Tibial nerve (tissue), 4 donors: ENCODE data around the gene TRAPPC2L. TPM values are rescaled to one million over a fixed set of nuclear protein-coding genes. Genes with fewer than 3 reads are reported as not detected.

Experiments used
- DNase-seq, 2 donors: peaks; one replicate each; pipeline ENCODE4 v3.0.0-alpha.2; 2019; ENCODE audit warnings: low spot score in 2 of 2
- H3K27ac ChIP-seq, 4 donors: fragments of 200-600 bp; sonication (generic) in 3 of 4; one replicate each; pipeline ENCODE4 v1.5.1; 2017 to 2019; ENCODE audit warnings: mild to moderate bottlenecking in 1 of 4
- H3K27me3 ChIP-seq, 2 donors: fragments of 200-600 bp; sonication (generic) in 1 of 2; one replicate each; pipeline versions ENCODE4 v1.5.1 to v1.6.0; 2017 to 2019
- H3K36me3 ChIP-seq, 3 donors: fragments of 200-600 bp; sonication (generic); one replicate each; pipeline ENCODE4 v1.5.1; 2018 to 2019
- H3K4me1 ChIP-seq, 4 donors: fragments of 200-600 bp; sonication (generic) in 3 of 4; one replicate each; pipeline ENCODE4 v1.5.1; 2017 to 2019
- H3K4me3 ChIP-seq, 4 donors: fragments of 200-600 bp; sonication (generic) in 3 of 4; one replicate each; pipeline ENCODE4 v1.5.1; 2017 to 2019; ENCODE audit warnings: mild to moderate bottlenecking in 1 of 4, moderate library complexity in 1 of 4
- H3K9me3 ChIP-seq, 4 donors: fragments of 200-600 bp; sonication (generic) in 3 of 4; one replicate each; pipeline ENCODE4 v1.5.1; 2017 to 2019
- EP300 ChIP-seq, 2 donors: sonication (generic); formaldehyde crosslinking; IDR thresholded peaks; one replicate each; pipeline ENCODE4 v1.6.1; 2017; ENCODE audit warnings: antibody characterized with exemption in 2 of 2, mild to moderate bottlenecking in 1 of 2
- POLR2A ChIP-seq, 2 donors: fragments of 450-650 bp; IDR thresholded peaks; one replicate each; pipeline ENCODE4 v1.6.1; 2017; ENCODE audit warnings: antibody characterized with exemption in 2 of 2, mild to moderate bottlenecking in 2 of 2, moderate library complexity in 2 of 2
- WGBS, 2 donors: methylation state at CpG; one replicate each; pipeline ENCODE4 v1.1.5; 2018; 5-methylcytosine and 5-hydroxymethylcytosine counted together
- total RNA-seq, 4 donors: library from RNA; depleted of rRNA; stranded (reverse); fragments of >200 nt; gene quantifications; one replicate each; pipeline ENCODE4 v1.1.0, GENCODE V29; 2016
- TF ChIP-seq, protein P1 (sequence below), 5 experiments: fragments of 200-600 bp in 3 of 5; fragments of 450-650 bp in 2 of 5; sonication (generic) in 3 of 5; IDR thresholded peaks; one replicate each; pipeline ENCODE4 v1.5.1; 2016 to 2019; ENCODE audit warnings: antibody characterized with exemption in 5 of 5, mild to moderate bottlenecking in 3 of 5, moderate library complexity in 2 of 5

Gene TRAPPC2L
- total RNA-seq, 4 donors from 2014 or later: 18.0 to 36.6 (median 22.9) TPM

DNA sequence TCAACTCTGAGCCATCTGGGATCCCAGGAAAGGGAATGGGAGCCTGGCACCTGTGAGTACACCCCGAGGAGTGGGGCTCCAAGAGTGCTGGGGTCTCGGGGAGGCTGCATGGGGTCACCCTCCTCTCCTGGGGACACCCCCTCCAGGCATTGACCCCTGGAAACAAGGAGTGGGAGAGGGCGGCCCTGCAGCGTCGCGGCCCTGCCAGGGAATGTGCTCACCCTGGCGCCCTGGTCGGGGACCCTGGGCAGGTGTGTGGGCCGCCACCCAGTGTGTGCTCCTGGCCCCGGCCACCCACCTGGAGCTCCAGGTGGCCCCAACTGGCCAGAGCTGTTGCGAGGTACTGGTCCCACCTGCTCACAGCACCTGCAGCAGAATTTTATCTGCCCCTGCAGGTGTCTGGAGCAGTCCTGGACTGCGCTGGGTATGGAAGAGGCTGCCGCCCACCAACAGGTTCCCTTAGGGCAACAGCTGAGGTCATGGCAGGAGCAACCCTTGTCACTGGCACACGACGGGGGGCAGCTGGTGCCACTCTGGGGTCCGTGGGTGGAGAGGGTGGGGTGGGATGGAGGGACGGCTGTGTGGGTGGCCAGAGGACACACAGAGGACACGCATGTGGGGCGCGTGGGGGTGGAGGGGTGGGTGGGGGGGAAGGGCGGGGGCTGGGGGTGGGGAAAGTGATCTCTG is 14.9 kb downstream of the TRAPPC2L start:
- WGBS, 2 donors: 58 to 64% methylated on average over 5 to 16 of the region's 21 CpGs

DNA sequence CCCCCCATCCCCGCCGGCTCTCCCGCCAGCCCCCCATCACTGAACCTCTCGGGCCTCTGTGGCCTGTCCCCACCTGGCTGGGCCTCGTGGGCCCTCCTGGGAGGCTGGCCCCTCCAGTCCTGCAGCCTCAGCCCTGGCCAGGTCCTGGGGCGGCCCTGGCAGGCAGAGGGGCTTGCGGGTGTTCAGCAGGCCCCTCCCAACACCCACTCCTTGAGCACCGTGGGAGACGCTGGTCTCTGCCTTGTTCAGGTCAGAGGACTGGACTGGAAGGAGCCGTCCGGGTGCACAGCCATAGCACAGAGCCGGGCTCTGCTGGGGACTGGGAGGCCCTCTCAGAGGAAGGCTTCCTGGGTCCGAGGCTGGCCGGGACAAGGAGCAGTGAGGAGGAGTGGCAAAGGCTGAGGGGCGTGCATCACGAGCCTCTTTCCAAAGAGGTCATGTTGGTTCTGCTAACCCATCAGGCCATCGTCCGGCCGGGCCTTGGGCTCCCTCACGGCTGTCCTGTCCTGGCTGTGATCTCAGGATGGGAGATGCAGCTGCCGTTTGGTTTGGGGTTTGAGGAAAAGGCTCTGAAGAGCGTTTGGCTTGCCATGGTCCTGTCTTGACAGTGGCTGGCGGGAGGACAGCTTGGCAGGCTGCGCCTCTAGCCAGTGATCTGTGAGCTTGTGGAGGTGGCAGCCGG is 15.9 kb downstream of the TRAPPC2L start:
- Histone ChIP-seq H3K36me3 (peaks cover 0 to 10% (median 0%) of the 10 kb centered on the region in 3 donors), H3K9me3 (no peaks in the 10 kb centered on the region), H3K27me3 (peaks cover 0 to 31% of the 10 kb centered on the region in 2 donors), H3K4me1 (peaks cover 0 to 11% (median 0%) of the 10 kb centered on the region in 4 donors), H3K4me3 (no peak overlapping the region), H3K27ac (no peak overlapping the region)
- TF ChIP-seq, protein P1, sequence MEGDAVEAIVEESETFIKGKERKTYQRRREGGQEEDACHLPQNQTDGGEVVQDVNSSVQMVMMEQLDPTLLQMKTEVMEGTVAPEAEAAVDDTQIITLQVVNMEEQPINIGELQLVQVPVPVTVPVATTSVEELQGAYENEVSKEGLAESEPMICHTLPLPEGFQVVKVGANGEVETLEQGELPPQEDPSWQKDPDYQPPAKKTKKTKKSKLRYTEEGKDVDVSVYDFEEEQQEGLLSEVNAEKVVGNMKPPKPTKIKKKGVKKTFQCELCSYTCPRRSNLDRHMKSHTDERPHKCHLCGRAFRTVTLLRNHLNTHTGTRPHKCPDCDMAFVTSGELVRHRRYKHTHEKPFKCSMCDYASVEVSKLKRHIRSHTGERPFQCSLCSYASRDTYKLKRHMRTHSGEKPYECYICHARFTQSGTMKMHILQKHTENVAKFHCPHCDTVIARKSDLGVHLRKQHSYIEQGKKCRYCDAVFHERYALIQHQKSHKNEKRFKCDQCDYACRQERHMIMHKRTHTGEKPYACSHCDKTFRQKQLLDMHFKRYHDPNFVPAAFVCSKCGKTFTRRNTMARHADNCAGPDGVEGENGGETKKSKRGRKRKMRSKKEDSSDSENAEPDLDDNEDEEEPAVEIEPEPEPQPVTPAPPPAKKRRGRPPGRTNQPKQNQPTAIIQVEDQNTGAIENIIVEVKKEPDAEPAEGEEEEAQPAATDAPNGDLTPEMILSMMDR (IDR thresholded peaks at IDR 0.05): no peak
- TF ChIP-seq EP300 (IDR thresholded peaks at IDR 0.05) (no peak), POLR2A (IDR thresholded peaks at IDR 0.05) (no peak)
- no peak for DNase-seq
- 58 to 68% methylated on average over 17 to 22 of the region's 25 CpGs for WGBS, 2 donors

More for the DNA sequence above, 14.9 kb downstream of the TRAPPC2L start:
- Histone ChIP-seq H3K36me3 (peaks cover 0 to 5% (median 0%) of the 10 kb centered on the region in 3 donors), H3K4me3 (no peak overlapping the region), H3K4me1 (peaks cover 0 to 11% (median 0%) of the 10 kb centered on the region in 4 donors), H3K9me3 (no peaks in the 10 kb centered on the region), H3K27me3 (peaks cover 0 to 31% of the 10 kb centered on the region in 2 donors), H3K27ac (no peak overlapping the region)
- DNase-seq: no peak
- TF ChIP-seq POLR2A (IDR thresholded peaks at IDR 0.05) (no peak), EP300 (IDR thresholded peaks at IDR 0.05) (no peak)
- TF ChIP-seq, protein P1 (IDR thresholded peaks at IDR 0.05): no peak

DNA sequence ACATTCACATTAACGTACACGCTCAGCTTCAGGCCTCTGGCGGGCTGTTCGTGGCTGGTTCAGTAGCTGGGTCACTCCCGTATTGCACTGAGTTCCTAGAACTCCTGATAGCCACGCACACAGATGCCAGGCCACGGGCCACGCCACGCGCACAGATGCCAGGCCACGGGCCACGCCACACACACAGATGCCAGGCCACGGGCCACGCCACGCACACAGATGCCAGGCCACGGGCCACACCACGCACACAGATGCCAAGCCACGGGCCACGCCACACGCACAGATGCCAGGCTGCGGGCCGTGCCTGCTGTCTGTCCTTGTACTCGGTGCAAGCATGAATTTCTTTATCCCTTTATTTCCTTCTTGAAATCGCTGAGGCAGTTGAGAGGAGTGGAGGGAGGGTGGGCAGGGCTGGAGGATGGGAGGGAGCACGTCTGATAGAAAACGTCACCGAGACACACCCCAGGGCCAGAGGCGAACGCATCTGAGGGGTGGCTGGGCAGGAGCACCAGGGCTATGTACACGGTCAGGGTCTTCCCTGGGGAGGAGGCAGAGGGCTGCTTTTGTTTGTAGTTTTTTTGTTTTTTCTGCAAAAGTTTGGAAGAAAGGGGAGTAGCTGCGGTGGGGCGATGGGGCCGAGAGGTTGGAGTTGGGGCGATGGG is 18.1 kb downstream of the TRAPPC2L start:
- Histone ChIP-seq H3K36me3 (peaks cover 0 to 24% (median 0%) of the 10 kb centered on the region in 3 donors), H3K9me3 (no peaks in the 10 kb centered on the region), H3K27me3 (peaks cover 0 to 20% of the 10 kb centered on the region in 2 donors), H3K4me1 (peaks cover 0 to 17% (median 0%) of the 10 kb centered on the region in 4 donors), H3K27ac (no peak overlapping the region), H3K4me3 (no peak overlapping the region)
- no peak for DNase-seq
- TF ChIP-seq, protein P1 (IDR thresholded peaks at IDR 0.05): no peak
- no peak for TF ChIP-seq POLR2A (IDR thresholded peaks at IDR 0.05)
- TF ChIP-seq EP300 (IDR thresholded peaks at IDR 0.05): no peak
- 88 to 92% methylated on average over 32 to 34 of the region's 34 CpGs for WGBS, 2 donors

DNA sequence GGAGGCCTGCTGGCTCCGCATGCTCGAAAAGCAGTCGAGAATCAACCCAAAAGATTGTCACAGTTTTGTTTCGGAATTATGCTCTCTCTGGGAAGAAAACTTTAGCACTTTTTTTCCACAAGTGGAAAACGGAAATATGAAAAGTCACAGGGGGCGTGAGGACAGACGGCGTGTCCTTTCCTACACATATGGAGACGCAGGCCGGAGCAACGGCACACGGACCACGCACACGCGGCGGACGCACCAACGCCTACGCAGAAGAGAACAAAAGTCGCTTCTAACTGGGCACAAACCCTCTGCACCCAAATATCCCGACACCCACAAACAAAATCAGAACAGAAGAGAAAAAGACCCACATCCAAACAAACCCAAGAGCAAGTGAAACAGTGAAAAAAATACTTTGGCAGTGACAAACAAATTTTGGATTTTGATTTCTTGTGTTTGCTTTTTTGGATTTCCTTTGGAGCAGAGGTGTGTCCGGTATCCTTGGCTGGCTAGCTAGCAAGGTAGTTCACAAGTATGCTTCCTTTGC is 18.8 kb downstream of the TRAPPC2L start:
- Histone ChIP-seq H3K4me1 (peaks cover 0 to 15% (median 0%) of the 10 kb centered on the region in 4 donors), H3K4me3 (no peak overlapping the region), H3K9me3 (no peaks in the 10 kb centered on the region), H3K27ac (no peak overlapping the region), H3K36me3 (peaks cover 0 to 24% (median 0%) of the 10 kb centered on the region in 3 donors), H3K27me3 (peaks cover 0 to 18% of the 10 kb centered on the region in 2 donors)
- WGBS, 2 donors: 78 to 85% methylated on average over 22 of the region's 22 CpGs
- TF ChIP-seq, protein P1 (IDR thresholded peaks at IDR 0.05): no peak
- no peak for TF ChIP-seq POLR2A (IDR thresholded peaks at IDR 0.05)
- TF ChIP-seq EP300 (IDR thresholded peaks at IDR 0.05): peak in 1 of 2 donors; percentile 8
- DNase-seq: no peak
